CD1c-positive myeloid dendritic cell (primary cell): ENCODE results near the gene TMEM80.
"Not testable (repeated sequence)": the region's sequence is repeated elsewhere in the genome, so short reads cannot be mapped to it uniquely, and the experiment has no call there.

Experiments
- DNase-seq: peaks from one replicate; pipeline ENCODE4 v3.0.0-alpha.2; 2016; ENCODE audit errors: extremely low spot score

Gene TMEM80

DNA sequence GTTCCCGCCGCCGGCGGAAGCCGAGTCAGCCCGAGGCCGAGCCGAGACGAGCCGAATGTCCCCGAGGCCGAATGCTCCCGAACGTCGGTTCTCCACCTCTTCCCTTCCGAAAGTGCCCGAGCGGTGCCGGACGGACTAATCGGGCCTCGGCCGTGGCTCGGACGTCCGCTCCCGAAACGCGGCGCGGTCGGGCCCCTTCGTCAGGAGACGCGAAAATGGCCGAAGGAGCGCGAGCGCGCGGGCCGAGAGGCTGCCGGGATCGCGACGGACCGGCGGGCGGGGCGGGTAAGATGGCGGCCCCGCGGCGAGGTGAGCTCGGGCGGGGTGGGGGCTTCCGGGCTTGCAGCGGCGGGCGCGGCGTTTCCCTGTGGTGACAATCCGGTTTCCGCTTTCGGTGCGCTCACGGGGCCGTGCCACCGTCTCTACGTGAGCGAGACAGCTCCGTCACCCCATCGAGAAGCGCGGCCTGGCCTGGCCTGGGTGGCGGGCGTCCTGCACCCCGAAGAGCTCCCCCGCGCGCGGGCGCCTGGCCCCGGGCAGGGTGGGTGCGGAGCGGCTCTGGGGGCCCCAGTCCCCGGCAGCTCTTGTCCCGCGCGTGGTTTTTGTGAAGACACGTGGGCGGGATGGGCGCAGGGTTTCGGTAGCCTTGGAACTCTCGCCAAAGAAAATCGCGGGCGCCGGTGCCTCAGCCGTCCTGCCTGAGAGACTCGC, at the start of gene TMEM80:
Gene TMEM80, plus strand, starts transcription at position 279 of the 711 bp plus-strand sequence. Its CDS starts 12 bp downstream, at position 291.
- DNase-seq = peak; percentile 100

DNA sequence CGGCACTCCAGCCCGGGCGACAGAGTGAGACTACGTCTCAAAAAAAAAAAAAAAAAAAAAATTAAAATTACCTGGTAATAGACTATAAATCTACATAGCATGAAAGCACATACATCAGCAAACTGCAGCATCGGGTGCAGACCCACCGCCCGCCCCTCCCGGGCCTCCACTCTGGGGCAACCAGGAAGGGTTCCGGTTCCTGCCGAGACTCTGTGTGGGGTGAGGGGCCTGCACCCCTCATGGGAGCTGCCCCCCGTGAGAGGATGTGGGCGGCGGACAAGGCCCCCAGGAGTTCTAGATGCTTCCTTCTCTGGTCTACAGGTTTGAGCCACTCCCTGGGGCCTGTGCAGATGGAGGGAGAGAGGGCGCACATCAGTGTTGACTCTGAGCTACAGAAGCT, 49.4 kb upstream of the TMEM80 start:
- no peak for DNase-seq

DNA sequence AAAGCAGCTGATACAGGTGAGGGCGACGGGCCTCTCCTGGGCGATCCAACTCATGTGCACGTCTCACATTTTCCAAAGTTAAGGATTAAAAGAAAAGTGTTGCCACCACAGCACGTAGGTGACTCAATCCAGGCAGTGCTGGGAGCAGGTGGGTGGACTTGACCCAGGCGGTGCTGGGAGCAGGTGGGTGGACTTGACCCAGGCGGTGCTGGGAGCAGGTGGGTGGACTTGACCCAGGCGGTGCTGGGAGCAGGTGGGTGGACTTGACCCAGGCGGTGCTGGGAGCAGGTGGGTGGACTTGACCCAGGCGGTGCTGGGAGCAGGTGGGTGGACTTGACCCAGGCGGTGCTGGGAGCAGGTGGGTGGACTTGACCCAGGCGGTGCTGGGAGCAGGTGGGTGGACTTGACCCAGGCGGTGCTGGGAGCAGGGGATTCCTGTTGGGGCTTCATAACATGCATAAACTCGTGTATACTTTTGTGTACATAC, 47.9 kb upstream of the TMEM80 start:
- not testable (repeated sequence) for DNase-seq

DNA sequence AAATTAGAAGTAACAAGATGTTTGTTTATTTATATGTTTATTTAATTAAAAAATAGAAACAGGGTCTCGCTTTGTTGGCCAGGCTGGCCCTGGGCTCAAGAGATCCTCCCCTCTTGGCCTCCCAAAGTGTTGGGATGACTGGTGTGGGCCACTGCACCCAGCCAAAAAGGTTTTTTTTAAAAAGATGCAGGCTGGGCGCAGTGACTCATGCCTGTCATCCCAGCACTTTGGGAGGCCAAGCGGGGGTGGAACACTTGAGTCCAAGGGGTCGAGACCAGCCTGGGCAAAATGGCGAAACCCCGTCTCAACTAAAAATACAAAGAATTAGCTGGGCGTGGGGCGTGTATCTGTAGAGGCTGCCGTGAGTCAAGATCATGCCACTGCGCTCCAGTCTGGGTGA, 45.1 kb upstream of the TMEM80 start:
- no peak for DNase-seq

- DNase-seq = peak; percentile 78
These were observed 42.5 kb upstream of the TMEM80 start for GRCh38 chr11:653136-653535.

- DNase-seq = no peak
These were observed 41.8 kb upstream of the TMEM80 start for GRCh38 chr11:653837-654236.

DNA sequence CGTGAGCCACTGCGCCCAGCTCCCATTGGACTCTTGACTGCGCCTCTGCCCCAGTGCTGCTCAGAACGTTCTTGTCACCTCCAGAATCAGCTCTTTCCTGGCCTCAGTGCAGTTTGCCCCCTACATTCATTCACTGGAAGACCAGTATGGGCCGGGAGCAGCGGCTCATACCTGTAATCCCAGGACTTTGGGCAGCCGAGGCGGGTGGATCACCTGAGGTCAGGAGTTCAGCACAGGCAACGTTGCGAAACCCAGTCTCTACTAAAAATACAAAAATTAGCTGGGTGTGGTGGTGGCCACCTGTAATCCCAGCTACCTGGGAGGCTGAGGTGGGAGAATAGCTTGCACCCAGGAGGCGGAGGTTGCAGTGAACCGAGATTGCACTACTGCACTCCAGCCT, 41.2 kb upstream of the TMEM80 start:
- not testable (repeated sequence) for DNase-seq

DNA sequence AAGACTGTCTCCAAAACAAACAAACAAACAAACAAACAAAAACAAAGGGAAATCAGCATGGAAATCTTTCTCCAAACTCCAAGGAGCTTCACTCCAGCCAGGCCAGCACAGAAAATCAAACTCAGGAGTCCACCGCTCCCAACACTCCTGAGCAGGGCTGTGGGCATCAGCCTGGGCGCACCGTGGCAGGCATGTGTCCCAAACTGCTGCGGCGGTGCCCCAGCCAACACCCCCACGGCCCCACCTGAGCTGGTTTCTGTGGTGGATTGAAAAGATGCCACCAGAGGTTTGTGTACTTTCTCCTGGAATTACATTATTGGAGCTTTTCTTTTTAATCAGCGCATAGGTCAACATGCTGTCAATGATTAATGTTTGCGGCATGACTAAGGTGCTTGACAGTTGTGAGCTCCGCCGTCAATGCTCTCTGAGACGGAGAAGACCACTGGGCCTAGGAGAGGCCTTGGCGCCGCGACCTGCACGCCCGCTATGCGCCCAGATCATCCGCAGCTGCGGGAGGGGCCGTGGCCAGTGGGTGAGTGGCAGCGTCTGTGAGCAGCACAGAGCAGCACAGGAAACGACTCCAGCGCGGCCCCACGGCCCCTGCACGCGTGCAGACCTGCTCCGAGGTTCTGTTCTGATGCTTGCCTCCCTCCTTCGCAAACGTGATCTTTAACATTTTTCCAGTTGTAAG, 40.4 kb upstream of the TMEM80 start:
- DNase-seq = no peak

DNA sequence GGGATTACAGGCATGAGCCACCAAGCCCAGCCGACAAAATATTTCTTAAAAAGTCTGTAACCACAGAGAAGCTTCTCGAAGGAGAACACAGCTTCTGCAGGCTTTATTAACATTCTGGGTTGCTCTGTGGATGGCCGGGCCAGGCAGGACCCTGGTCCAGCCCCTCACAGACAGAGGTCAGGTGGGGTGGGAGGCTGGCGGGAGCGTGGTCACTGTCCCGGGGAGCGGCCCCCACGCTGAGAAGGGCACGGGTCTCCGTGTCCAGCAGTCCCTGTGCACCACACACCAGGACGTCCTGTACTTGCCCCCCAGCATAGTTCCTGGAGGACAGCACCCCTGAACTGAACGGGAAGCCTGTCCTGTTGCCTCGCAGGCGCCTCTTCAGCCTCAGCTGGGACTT, 39.2 kb upstream of the TMEM80 start:
- DNase-seq = no peak

DNA sequence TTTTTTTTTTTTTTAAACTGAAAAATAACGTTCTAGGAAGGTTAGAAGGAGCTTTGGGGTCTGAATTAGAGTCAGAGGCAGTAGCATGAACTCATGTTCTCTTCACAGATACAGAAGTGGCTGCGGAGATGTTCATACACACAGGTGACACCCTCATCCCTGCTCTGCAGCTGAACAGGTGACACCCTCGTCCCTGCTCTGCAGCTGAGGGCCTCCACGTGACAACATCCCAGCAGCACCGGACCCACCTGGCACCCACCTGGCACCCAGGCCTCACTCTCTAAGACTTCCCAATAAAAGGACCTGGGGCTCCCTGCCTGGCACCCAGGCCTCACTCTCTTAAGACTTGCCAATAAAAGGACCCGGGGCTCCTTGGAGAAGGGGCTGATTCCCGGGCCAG, 38.8 kb upstream of the TMEM80 start:
- no peak for DNase-seq

GRCh38 chr11:657691-658126, 37.9 kb upstream of the TMEM80 start:
- DNase-seq = no peak

DNA sequence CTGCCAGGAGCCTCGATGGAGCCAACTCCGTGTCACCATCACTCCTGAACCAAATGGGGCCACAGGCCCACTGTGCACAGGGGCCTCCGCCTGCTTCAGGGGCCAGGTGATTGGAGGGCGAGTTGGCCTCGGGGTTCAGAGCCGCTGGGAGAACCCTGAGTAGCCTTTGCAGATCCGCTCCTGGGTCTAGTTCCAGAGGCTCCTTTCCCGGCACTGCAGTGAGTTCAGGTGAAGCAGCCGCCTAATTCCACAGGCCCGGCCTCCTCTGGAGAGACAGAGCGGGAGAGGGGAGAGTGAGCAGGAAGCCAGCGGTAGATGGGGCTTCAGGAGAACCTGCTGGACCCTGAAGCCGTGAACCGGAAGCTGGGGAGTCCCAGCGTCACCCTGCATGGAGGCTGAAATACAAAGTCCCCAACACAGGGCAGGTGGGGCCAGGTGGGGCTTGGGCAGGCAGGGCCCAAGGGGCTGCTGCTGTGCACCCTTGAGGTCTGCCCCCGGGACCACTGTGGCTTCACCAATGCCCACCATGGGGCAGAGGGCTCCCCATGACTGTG, 36.0 kb upstream of the TMEM80 start:
- no peak for DNase-seq

DNA sequence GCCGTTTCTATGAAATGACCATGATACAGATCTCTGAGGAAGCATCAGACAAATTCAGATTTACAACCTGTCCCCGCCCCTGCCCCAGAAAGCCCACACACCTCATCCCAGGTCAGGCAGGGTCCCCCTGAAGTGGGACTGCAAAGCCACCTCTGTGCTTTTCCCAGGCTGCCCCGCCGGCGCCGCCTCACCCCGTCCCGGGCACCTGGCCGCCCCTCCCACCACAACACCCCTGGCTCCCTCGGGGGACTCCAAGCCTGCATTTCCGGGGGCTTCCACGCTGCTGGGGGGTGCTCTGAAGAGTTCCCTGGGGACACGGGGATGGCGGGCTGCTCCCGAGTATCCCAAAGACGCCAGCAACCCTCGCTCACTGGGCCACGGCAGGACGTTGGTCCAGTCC, 35.3 kb upstream of the TMEM80 start:
- no peak for DNase-seq

DNA sequence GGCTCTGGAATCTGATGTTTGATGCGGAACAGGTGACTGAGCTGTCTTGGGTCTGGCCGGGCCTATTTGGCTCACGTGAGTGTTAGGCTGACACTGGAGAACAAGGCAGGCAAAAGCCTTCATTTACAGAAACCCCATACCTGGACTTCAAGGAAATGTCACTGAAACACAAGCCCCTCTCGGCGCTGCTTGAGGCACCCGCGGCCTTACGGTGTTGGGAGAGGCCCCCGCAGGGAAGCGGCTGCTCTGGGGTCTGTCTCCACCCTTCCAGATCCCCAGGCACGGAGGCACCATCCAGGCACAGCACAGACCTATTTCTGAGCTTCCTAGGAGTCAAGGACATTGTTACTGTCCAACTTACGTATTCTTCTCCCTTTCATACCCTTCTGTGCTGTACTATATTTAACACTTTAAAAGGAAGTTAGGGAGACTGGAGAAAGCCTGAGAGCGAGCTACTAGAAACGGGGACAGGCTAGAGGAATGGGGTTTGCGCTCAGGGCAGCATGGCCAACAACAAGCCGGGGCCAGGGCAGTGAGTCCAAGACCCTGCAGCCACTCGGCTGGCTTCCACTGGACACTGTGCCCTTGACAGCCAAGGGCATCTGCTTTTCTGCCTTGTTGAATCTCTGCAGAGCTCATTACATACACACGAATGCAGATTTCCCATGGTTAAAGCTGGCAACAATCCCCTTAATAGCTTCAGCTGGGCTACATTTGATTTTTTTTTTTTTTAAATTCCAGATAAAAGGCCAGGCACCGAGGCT, 34.8 kb upstream of the TMEM80 start:
- no peak for DNase-seq

GRCh38 chr11:662689-663274, 32.8 kb upstream of the TMEM80 start:
- peak; percentile 58 for DNase-seq

DNA sequence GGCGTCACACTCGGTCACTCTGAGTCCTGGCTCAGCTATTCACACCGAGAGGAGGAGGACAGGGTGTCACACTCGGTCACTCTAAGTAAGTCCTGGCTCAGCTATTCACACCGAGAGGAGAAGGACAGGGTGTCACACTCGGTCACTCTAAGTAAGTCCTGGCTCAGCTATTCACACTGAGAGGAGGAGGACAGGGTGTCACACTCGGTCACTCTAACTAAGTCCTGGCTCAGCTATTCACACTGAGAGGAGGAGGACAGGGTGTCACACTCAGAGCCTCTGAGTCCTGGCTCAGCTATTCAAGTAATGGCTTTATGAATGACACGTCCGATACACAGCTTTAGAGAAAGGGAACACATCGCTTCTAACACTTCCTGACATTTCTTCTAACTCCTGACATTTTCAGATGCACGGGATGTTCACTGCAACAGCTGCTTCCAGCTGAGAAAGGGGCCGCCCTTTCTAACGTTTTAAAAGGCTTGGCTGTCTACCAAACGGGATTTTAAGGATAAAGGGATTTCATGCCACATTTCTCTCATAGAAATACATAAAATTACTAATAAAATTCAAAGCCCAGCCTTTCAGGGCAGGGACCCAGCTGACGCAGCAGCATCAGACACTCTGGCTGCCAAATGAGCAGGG, 30.4 kb upstream of the TMEM80 start:
- no peak for DNase-seq

- DNase-seq = no peak
These were observed 29.8 kb upstream of the TMEM80 start for GRCh38 chr11:665704-666281.

GRCh38 chr11:673866-674265, 21.8 kb upstream of the TMEM80 start:
- no peak for DNase-seq

DNA sequence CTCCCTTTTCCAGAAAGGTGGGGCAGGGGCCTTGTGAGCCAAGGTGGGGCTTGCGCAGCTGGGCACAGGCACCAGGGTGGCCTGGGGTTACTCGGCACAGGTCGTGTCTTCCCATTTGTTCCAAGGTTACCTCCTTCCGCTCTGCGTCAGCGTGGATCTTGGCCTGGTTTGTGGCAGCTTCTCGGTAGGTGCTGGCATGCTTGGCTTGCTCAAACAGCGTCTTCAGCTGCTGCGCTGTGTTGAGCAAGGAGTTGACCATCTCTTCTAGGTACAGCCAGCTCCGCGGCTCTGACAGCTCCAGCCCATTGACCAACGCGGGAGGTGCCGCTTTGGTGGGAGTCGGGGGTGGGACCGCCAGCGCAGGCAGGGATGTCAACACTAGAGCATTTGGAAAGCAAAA, 21.2 kb upstream of the TMEM80 start:
- DNase-seq = no peak

DNA sequence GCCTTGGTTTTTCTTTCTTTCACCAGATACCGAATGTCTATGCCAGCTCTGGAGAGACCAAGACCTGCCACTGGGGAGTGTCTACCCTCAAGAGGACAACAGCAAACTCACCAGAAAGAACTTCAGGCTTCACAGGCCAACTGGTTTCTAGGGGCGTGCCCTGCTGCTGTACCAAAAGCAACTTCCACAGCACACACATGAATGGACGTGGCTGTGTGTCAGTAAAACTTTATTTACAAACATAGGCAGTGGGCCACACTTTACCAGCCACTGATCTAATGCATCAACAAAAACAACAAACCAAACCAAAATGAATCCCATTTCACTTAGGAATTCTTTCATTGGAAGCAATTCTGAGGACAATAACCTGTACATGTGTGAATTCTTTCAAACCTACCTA, 17.3 kb upstream of the TMEM80 start:
- no peak for DNase-seq
